ENCODE measurements around the gene CCDC171.

DNA sequence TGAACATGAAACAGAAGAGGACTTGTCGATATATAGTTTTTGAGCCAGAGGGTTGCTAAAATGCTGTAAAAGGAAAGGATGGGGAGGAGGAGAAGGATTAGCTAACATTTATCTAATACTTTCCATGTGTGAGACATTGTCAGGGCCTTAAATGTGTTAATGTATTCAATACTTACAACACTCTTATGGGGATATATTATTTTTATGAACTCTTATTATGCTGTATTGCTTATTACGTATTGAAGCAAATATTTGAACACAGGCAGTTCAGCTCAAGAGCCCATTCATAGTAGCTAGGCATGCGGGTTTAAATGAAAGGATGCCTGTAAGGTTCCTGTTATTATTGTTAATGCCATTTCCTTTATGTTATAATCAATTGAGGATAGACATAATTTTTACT is 391.5 kb downstream of the CCDC171 start:
- TF ChIP-seq, protein P1, sequence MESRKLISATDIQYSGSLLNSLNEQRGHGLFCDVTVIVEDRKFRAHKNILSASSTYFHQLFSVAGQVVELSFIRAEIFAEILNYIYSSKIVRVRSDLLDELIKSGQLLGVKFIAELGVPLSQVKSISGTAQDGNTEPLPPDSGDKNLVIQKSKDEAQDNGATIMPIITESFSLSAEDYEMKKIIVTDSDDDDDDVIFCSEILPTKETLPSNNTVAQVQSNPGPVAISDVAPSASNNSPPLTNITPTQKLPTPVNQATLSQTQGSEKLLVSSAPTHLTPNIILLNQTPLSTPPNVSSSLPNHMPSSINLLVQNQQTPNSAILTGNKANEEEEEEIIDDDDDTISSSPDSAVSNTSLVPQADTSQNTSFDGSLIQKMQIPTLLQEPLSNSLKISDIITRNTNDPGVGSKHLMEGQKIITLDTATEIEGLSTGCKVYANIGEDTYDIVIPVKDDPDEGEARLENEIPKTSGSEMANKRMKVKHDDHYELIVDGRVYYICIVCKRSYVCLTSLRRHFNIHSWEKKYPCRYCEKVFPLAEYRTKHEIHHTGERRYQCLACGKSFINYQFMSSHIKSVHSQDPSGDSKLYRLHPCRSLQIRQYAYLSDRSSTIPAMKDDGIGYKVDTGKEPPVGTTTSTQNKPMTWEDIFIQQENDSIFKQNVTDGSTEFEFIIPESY (IDR thresholded peaks at IDR 0.05; ENCODE audit: extremely low read depth, insufficient replicate concordance, low read length), result no peak
- TF ChIP-seq, protein P2, sequence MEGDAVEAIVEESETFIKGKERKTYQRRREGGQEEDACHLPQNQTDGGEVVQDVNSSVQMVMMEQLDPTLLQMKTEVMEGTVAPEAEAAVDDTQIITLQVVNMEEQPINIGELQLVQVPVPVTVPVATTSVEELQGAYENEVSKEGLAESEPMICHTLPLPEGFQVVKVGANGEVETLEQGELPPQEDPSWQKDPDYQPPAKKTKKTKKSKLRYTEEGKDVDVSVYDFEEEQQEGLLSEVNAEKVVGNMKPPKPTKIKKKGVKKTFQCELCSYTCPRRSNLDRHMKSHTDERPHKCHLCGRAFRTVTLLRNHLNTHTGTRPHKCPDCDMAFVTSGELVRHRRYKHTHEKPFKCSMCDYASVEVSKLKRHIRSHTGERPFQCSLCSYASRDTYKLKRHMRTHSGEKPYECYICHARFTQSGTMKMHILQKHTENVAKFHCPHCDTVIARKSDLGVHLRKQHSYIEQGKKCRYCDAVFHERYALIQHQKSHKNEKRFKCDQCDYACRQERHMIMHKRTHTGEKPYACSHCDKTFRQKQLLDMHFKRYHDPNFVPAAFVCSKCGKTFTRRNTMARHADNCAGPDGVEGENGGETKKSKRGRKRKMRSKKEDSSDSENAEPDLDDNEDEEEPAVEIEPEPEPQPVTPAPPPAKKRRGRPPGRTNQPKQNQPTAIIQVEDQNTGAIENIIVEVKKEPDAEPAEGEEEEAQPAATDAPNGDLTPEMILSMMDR (IDR thresholded peaks at IDR 0.05 in 2 of 3, conservative IDR thresholded peaks at IDR 0.05 in 1 of 3; ENCODE audit: borderline replicate concordance in 1 of 3, insufficient read depth in 1 of 3, low read depth in 2 of 3, low read length in 2 of 3), result no peak
- TF ChIP-seq, protein P3, sequence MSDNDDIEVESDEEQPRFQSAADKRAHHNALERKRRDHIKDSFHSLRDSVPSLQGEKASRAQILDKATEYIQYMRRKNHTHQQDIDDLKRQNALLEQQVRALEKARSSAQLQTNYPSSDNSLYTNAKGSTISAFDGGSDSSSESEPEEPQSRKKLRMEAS (IDR thresholded peaks at IDR 0.05), result no peak
